Nephron (organoid): Measurements from ENCODE around the gene UNC13A.
"Not testable (repeated sequence)": the region's sequence is repeated elsewhere in the genome, so short reads cannot be mapped to it uniquely, and the experiment has no call there.

Experiments used
- H3K27ac Mint-ChIP-seq, 3 experiments: 2 replicates each; pipeline ENCODE4 v1.8.0; 2020; ENCODE audit warnings: mixed read lengths in 3 of 3, mild to moderate bottlenecking in 2 of 3, moderate library complexity in 1 of 3
- H3K27me3 Mint-ChIP-seq: 2 replicates; pipeline ENCODE4 v1.8.0; 2021; ENCODE audit warnings: low read depth, mild to moderate bottlenecking, moderate library complexity, mixed read lengths
- H3K36me3 Mint-ChIP-seq: 2 replicates; pipeline ENCODE4 v1.8.0; 2020; ENCODE audit warnings: low read depth, mixed read lengths
- H3K4me1 Mint-ChIP-seq: 2 replicates; pipeline ENCODE4 v1.8.0; 2020; ENCODE audit warnings: mixed read lengths
- H3K4me3 Mint-ChIP-seq, 3 experiments: 2 replicates each; pipeline ENCODE4 v1.8.0; 2020; ENCODE audit warnings: mild to moderate bottlenecking in 3 of 3, mixed read lengths in 3 of 3, moderate library complexity in 2 of 3
- H3K9me3 Mint-ChIP-seq: 2 replicates; pipeline ENCODE4 v1.8.0; 2020; ENCODE audit warnings: mixed read lengths
- TF ChIP-seq, protein P1 (sequence below), 3 experiments: fragments of 200-600 bp; sonication (generic); IDR thresholded peaks; one replicate each; pipeline ENCODE4 v1.5.0; 2021; ENCODE audit warnings: antibody characterized with exemption in 3 of 3; ENCODE audit not compliant: unreplicated experiment in 3 of 3

The UNC13A gene

DNA sequence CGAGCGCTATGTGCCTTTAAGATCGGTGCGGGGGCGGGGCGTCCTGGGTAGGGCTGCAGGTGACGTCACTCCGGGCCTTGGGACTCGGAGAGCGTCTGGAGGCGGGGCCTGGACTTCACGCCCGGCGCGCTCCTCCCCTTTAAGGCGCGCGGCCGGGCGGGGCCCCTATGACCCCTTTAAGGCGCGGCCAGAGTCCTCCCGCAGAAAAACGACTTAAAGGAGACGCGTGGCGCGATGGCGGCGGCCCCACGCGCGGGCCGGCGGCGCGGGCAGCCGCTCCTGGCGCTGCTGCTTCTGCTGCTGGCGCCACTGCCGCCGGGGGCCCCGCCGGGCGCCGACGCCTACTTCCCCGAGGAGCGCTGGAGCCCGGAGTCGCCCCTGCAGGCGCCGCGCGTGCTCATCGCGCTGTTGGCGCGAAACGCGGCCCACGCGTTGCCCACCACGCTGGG is 132.7 kb downstream of the UNC13A start, which contains the start of gene COLGALT1:
COLGALT1 (plus strand) TSS at position 170 of the 449 bp plus-strand sequence; CDS start at position 235, 65 bp downstream.
- Mint-ChIP-seq H3K9me3 (peaks cover 2% of the 10 kb centered on the region), H3K27me3 (peaks cover 5% of the 10 kb centered on the region), H3K27ac (peak within 1 kb of the TSS in 1 of 3 experiments; percentile 33), H3K4me3 (peak within 1 kb of the TSS; percentile 85 to 90 (median 86)), H3K36me3 (peaks cover 14% of the 10 kb centered on the region), H3K4me1 (peaks cover 8% of the 10 kb centered on the region)
- TF ChIP-seq, protein P1, sequence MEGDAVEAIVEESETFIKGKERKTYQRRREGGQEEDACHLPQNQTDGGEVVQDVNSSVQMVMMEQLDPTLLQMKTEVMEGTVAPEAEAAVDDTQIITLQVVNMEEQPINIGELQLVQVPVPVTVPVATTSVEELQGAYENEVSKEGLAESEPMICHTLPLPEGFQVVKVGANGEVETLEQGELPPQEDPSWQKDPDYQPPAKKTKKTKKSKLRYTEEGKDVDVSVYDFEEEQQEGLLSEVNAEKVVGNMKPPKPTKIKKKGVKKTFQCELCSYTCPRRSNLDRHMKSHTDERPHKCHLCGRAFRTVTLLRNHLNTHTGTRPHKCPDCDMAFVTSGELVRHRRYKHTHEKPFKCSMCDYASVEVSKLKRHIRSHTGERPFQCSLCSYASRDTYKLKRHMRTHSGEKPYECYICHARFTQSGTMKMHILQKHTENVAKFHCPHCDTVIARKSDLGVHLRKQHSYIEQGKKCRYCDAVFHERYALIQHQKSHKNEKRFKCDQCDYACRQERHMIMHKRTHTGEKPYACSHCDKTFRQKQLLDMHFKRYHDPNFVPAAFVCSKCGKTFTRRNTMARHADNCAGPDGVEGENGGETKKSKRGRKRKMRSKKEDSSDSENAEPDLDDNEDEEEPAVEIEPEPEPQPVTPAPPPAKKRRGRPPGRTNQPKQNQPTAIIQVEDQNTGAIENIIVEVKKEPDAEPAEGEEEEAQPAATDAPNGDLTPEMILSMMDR (IDR thresholded peaks at IDR 0.05; ENCODE audit: unreplicated experiment in 3 of 3) = no peak

DNA sequence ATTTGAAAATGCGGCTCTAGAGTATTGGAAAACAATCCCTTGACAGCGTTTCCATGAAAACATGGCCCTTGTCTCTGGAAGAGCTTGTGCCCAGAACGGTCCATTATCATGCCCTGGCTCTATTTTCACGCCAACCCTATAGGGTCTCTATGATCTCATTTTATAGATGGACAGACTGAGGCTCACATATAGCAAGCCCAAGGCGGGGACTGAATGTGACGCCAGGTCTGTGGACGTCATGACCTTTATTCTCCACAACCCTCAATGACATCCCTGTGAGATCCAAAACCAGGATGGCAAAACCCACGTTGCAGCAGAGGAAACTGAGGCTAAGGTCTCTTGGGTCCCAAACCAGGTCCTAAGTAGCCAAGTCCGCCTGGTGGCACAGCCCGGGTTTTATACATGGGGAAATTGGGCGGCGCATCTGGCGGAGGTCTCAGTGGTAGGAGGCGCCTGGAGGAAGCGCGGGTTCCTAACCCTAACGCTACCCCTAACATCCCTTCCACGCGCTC is 133.1 kb downstream of the UNC13A start:
- peaks cover 7% of the 10 kb centered on the region for H3K27me3 Mint-ChIP-seq
- peaks cover 8% of the 10 kb centered on the region for H3K4me1 Mint-ChIP-seq
- peak overlapping the region; percentile 79 to 90 (median 85) for H3K4me3 Mint-ChIP-seq
- H3K27ac Mint-ChIP-seq = no peak overlapping the region
- H3K36me3 Mint-ChIP-seq = peaks cover 9% of the 10 kb centered on the region
- TF ChIP-seq, protein P1 (IDR thresholded peaks at IDR 0.05; ENCODE audit: unreplicated experiment in 3 of 3) = no peak
- H3K9me3 Mint-ChIP-seq = peaks cover 2% of the 10 kb centered on the region

DNA sequence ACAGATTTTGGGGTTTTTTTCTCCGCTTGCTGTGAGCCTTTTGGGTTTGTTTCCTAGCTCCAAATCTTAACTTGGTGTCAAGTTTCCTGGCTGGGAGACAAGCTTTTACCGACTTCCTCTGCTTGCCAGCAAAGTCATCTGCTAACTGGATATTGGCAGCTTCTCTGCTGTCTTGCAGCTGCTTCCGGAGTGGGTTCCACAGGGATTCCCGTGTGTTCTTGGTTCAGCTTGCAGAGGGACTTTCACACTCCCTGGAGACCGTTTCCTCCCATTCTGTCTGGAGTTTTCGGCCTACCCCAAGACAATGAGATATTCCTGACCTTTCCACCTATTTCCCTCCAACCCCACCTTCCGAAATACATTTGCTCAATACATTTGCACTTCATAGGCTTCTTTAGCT is 134.9 kb downstream of the UNC13A start:
- Mint-ChIP-seq H3K4me3 (peak overlapping the region in 2 of 3 experiments; percentile 56 to 63), H3K36me3 (no peaks in the 10 kb centered on the region), H3K27me3 (peaks cover 9% of the 10 kb centered on the region), H3K4me1 (peaks cover 8% of the 10 kb centered on the region), H3K9me3 (peaks cover 2% of the 10 kb centered on the region), H3K27ac (peak overlapping the region; percentile 87 to 91 (median 88))
- TF ChIP-seq, protein P1 (IDR thresholded peaks at IDR 0.05; ENCODE audit: unreplicated experiment in 3 of 3) = no peak

DNA sequence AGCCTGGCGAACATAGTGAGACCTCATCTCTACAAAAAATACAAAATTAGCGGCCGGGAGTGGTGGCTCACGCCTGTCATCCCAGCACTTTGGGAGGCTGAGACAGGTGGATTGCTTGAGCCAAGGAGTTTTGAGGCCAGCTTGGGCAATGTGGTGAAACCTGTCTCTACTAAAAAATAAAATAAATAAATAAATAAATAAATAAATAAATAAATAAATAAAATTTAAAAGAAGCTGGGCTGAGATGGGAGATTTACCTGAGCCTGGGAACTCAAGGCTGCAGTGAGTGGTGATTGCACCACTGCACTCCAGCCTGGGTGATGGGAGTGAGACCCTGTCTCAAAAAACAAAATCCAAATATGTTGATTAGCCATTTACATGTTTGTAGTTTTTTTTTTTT is 135.4 kb downstream of the UNC13A start:
- not testable (repeated sequence) for H3K27me3 Mint-ChIP-seq, H3K36me3 Mint-ChIP-seq, H3K4me1 Mint-ChIP-seq, H3K9me3 Mint-ChIP-seq, H3K4me3 Mint-ChIP-seq
- peak overlapping the region in 1 of 3 experiments; percentile 88 for H3K27ac Mint-ChIP-seq
